OCI-LY1 (cell line): ENCODE data around the gene MYH16.

Experiments
- CTCF ChIP-seq: fragments of 200-600 bp; sonication (generic), shearing (Covaris generic); IDR thresholded peaks from 2 replicates; pipeline ENCODE4 v1.5.1; 2017; ENCODE audit warnings: mild to moderate bottlenecking, antibody characterized with exemption, low read length, moderate library complexity, mixed read lengths
- EZH2 ChIP-seq: fragments of 200-600 bp; sonication (generic), shearing (Covaris generic); IDR thresholded peaks from 2 replicates; pipeline ENCODE4 v1.8.0; 2017; ENCODE audit warnings: borderline replicate concordance, mixed run types, mild to moderate bottlenecking, antibody characterized with exemption, low read length, moderate library complexity, mixed read lengths

- TF ChIP-seq CTCF (no peak), EZH2 (no peak)
Observed at GRCh38 chr7:99311702-99312101, 39.1 kb downstream of the MYH16 start.
